Tibial nerve (tissue), 4 donors: ENCODE measurements around the gene BTBD2. TPM values are rescaled to one million over a fixed set of nuclear protein-coding genes. Genes with fewer than 3 reads are reported as not detected.

Experiments
- DNase-seq, 2 donors: peaks; one replicate each; pipeline ENCODE4 v3.0.0-alpha.2; 2019; ENCODE audit warnings: low spot score in 2 of 2
- H3K27ac ChIP-seq, 4 donors: fragments of 200-600 bp; sonication (generic) in 3 of 4; one replicate each; pipeline ENCODE4 v1.5.1; 2017 to 2019; ENCODE audit warnings: mild to moderate bottlenecking in 1 of 4
- H3K27me3 ChIP-seq, 2 donors: fragments of 200-600 bp; sonication (generic) in 1 of 2; one replicate each; pipeline versions ENCODE4 v1.5.1 to v1.6.0; 2017 to 2019
- H3K36me3 ChIP-seq, 3 donors: fragments of 200-600 bp; sonication (generic); one replicate each; pipeline ENCODE4 v1.5.1; 2018 to 2019
- H3K4me1 ChIP-seq, 4 donors: fragments of 200-600 bp; sonication (generic) in 3 of 4; one replicate each; pipeline ENCODE4 v1.5.1; 2017 to 2019
- H3K4me3 ChIP-seq, 4 donors: fragments of 200-600 bp; sonication (generic) in 3 of 4; one replicate each; pipeline ENCODE4 v1.5.1; 2017 to 2019; ENCODE audit warnings: mild to moderate bottlenecking in 1 of 4, moderate library complexity in 1 of 4
- H3K9me3 ChIP-seq, 4 donors: fragments of 200-600 bp; sonication (generic) in 3 of 4; one replicate each; pipeline ENCODE4 v1.5.1; 2017 to 2019
- CTCF ChIP-seq, 5 experiments: fragments of 200-600 bp in 3 of 5; fragments of 450-650 bp in 2 of 5; sonication (generic) in 3 of 5; IDR thresholded peaks; one replicate each; pipeline ENCODE4 v1.5.1; 2016 to 2019; ENCODE audit warnings: antibody characterized with exemption in 5 of 5, mild to moderate bottlenecking in 3 of 5, moderate library complexity in 2 of 5
- EP300 ChIP-seq, 2 donors: sonication (generic); formaldehyde crosslinking; IDR thresholded peaks; one replicate each; pipeline ENCODE4 v1.6.1; 2017; ENCODE audit warnings: antibody characterized with exemption in 2 of 2, mild to moderate bottlenecking in 1 of 2
- POLR2A ChIP-seq, 2 donors: fragments of 450-650 bp; IDR thresholded peaks; one replicate each; pipeline ENCODE4 v1.6.1; 2017; ENCODE audit warnings: antibody characterized with exemption in 2 of 2, mild to moderate bottlenecking in 2 of 2, moderate library complexity in 2 of 2
- WGBS, 2 donors: methylation state at CpG; one replicate each; pipeline ENCODE4 v1.1.5; 2018; 5-methylcytosine and 5-hydroxymethylcytosine counted together
- total RNA-seq, 4 donors: library from RNA; depleted of rRNA; stranded (reverse); fragments of >200 nt; gene quantifications; one replicate each; pipeline ENCODE4 v1.1.0, GENCODE V29; 2016

The BTBD2 gene
- total RNA-seq, 4 donors from 2014 or later: 54.0 to 94.5 (median 73.5) TPM

GRCh38 chr19:1986357-1987162, 29.0 kb downstream of the BTBD2 start:
- Histone ChIP-seq H3K36me3 (peaks cover 0 to 97% (median 42%) of the 10 kb centered on the region in 3 donors), H3K9me3 (no peaks in the 10 kb centered on the region), H3K4me1 (no peaks in the 10 kb centered on the region), H3K27ac (no peak overlapping the region), H3K27me3 (no peaks in the 10 kb centered on the region), H3K4me3 (no peak overlapping the region)
- no peak for TF ChIP-seq CTCF (IDR thresholded peaks at IDR 0.05)
- no peak for TF ChIP-seq POLR2A (IDR thresholded peaks at IDR 0.05)
- TF ChIP-seq EP300 (IDR thresholded peaks at IDR 0.05): no peak
- DNase-seq: no peak
- 85 to 87% methylated on average over 33 to 42 of the region's 42 CpGs for WGBS, 2 donors

- Histone ChIP-seq H3K36me3 (peaks cover 0 to 97% (median 36%) of the 10 kb centered on the region in 3 donors), H3K9me3 (no peaks in the 10 kb centered on the region), H3K27ac (no peak overlapping the region), H3K27me3 (no peaks in the 10 kb centered on the region), H3K4me3 (no peak overlapping the region), H3K4me1 (peaks cover 0 to 7% (median 0%) of the 10 kb centered on the region in 4 donors)
- TF ChIP-seq POLR2A (IDR thresholded peaks at IDR 0.05) (no peak), CTCF (IDR thresholded peaks at IDR 0.05) (no peak), EP300 (IDR thresholded peaks at IDR 0.05) (no peak)
- WGBS, 2 donors: 85 to 87% methylated on average over 27 to 36 of the region's 44 CpGs
- no peak for DNase-seq
These were observed 29.7 kb downstream of the BTBD2 start for GRCh38 chr19:1985588-1986356.

GRCh38 chr19:1984357-1984756, 31.2 kb downstream of the BTBD2 start:
- no peak for TF ChIP-seq POLR2A (IDR thresholded peaks at IDR 0.05)
- TF ChIP-seq EP300 (IDR thresholded peaks at IDR 0.05): no peak
- TF ChIP-seq CTCF (IDR thresholded peaks at IDR 0.05): no peak
- H3K27me3 ChIP-seq: no peaks in the 10 kb centered on the region
- peaks cover 0 to 19% (median 3%) of the 10 kb centered on the region in 4 donors for H3K4me1 ChIP-seq
- no peak for DNase-seq
- H3K36me3 ChIP-seq: peaks cover 0 to 97% (median 34%) of the 10 kb centered on the region in 3 donors
- WGBS, 2 donors: 87% methylated on average over 10 of the region's 10 CpGs
- H3K4me3 ChIP-seq: no peak overlapping the region
- no peaks in the 10 kb centered on the region for H3K9me3 ChIP-seq
- no peak overlapping the region for H3K27ac ChIP-seq

GRCh38 chr19:1981253-1981652, 34.3 kb downstream of the BTBD2 start:
- H3K4me3 ChIP-seq: peak overlapping the region in 1 of 4 donors; percentile 31
- peaks cover 0 to 96% (median 31%) of the 10 kb centered on the region in 3 donors for H3K36me3 ChIP-seq
- peaks cover 0 to 19% (median 3%) of the 10 kb centered on the region in 4 donors for H3K4me1 ChIP-seq
- DNase-seq: no peak
- H3K27me3 ChIP-seq: no peaks in the 10 kb centered on the region
- H3K27ac ChIP-seq: peak overlapping the region in 3 of 4 donors; percentile 10 to 82 (median 63)
- H3K9me3 ChIP-seq: no peaks in the 10 kb centered on the region
- WGBS, 2 donors: 85 to 88% methylated on average over 20 of the region's 20 CpGs
- TF ChIP-seq EP300 (IDR thresholded peaks at IDR 0.05): no peak
- TF ChIP-seq POLR2A (IDR thresholded peaks at IDR 0.05): no peak
- TF ChIP-seq CTCF (IDR thresholded peaks at IDR 0.05): no peak

GRCh38 chr19:1980809-1981181, 34.7 kb downstream of the BTBD2 start:
- peak overlapping the region; percentile 1 to 82 (median 57) for H3K27ac ChIP-seq
- H3K27me3 ChIP-seq: no peaks in the 10 kb centered on the region
- peak in 1 of 2 donors; percentile 13 for TF ChIP-seq EP300 (IDR thresholded peaks at IDR 0.05)
- no peak for TF ChIP-seq CTCF (IDR thresholded peaks at IDR 0.05)
- WGBS, 2 donors: 41 to 52% methylated on average over 20 to 31 of the region's 31 CpGs
- peaks cover 0 to 96% (median 27%) of the 10 kb centered on the region in 3 donors for H3K36me3 ChIP-seq
- no peaks in the 10 kb centered on the region for H3K9me3 ChIP-seq
- no peak for DNase-seq
- peaks cover 0 to 19% (median 3%) of the 10 kb centered on the region in 4 donors for H3K4me1 ChIP-seq
- H3K4me3 ChIP-seq: peak overlapping the region in 1 of 4 donors; percentile 31
